SK-N-DZ (cell line): Measurements from ENCODE around the gene SCAMP3. TPM values are rescaled to one million over a fixed set of nuclear protein-coding genes. Genes with fewer than 3 reads are reported as not detected.
"Not testable (repeated sequence)": the region's sequence is repeated elsewhere in the genome, so short reads cannot be mapped to it uniquely, and the experiment has no call there.

ENCODE experiments used
- DNase-seq: peaks from one replicate; pipeline ENCODE4 v3.0.0-alpha.2; 2015; ENCODE audit warnings: low spot score
- polyA plus RNA-seq, 2 experiments: library from polyadenylated mRNA; depleted of rRNA; stranded (reverse); fragments of >200 nt; gene quantifications; 2 replicates each; pipeline ENCODE4 v1.2.3, GENCODE V29; 2014

Gene SCAMP3
- 52.0 and 61.2 TPM in 2 replicates for polyA plus RNA-seq (2014; cell fraction: cytosol; rRNA removed)
- 41.1 and 81.4 TPM in 2 replicates for polyA plus RNA-seq (2014; cell fraction: nucleus; rRNA removed)

DNA sequence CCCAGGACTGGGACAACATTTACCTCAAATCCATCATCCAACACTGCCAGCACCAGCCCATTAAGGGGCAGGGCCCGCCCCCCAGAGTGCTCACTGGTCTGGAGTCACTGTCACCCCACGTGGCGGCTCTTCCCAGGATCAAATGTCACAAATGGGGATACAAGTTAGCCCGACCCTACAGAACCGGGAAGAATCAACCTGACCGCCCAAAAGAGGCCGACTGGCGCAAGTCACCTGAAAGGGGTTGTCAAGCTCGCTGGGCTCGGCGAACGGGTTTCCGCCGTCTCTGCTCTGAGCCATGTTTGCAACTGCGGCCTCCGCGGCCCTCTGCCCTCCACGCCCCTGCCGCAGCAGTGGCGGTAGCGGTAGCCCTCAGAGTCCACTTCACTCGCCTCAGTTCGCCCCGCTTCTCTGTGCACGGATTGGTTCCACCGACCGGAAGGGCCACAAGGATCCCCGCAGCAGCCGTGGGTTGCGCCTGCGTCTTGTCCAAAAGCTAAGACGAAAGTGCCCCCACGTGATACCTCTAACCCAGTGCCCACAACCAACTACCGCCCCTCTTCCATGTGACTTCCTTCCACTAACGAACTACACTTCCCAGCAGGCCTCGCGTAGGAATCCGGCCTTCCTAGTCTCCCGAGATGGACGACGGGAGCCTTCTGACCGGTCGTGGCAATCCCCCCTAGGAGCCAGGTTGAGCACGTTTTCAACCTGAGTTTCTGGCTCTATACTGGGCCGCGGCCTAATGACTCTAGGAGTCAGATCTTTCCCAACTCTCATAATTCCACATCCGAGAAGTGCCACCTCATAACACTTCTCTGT, at the start of gene SCAMP3:
Gene SCAMP3, minus strand, starts transcription at position 509 of the 822 bp plus-strand sequence. Its CDS starts 209 bp downstream, at position 300.
- DNase-seq: peak; percentile 100

DNA sequence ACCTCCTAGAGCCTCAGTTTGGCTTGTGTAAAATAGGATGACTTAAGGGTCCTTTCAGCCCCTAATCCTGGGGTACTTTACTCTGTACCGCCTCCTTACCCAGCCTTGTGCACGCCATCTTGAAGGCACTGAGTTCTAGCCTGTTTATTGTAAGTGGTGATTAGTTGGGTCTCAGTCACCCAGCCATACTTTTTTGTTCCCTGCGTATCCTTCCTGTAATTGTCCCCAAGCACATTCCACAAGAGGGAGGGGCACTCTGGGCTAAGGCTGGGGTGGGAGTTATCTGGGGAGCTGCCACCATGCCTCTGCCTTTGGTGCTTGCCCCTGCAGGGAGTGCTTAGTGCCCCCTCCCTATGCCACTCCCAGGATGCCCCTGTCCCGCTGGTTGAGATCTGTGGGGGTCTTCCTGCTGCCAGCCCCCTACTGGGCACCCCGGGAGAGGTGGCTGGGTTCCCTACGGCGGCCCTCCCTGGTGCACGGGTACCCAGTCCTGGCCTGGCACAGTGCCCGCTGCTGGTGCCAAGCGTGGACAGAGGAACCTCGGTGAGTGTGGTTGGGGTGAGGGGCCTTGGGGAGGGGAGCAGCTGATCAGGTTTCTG, 47.4 kb upstream of the SCAMP3 start:
- DNase-seq: no peak

DNA sequence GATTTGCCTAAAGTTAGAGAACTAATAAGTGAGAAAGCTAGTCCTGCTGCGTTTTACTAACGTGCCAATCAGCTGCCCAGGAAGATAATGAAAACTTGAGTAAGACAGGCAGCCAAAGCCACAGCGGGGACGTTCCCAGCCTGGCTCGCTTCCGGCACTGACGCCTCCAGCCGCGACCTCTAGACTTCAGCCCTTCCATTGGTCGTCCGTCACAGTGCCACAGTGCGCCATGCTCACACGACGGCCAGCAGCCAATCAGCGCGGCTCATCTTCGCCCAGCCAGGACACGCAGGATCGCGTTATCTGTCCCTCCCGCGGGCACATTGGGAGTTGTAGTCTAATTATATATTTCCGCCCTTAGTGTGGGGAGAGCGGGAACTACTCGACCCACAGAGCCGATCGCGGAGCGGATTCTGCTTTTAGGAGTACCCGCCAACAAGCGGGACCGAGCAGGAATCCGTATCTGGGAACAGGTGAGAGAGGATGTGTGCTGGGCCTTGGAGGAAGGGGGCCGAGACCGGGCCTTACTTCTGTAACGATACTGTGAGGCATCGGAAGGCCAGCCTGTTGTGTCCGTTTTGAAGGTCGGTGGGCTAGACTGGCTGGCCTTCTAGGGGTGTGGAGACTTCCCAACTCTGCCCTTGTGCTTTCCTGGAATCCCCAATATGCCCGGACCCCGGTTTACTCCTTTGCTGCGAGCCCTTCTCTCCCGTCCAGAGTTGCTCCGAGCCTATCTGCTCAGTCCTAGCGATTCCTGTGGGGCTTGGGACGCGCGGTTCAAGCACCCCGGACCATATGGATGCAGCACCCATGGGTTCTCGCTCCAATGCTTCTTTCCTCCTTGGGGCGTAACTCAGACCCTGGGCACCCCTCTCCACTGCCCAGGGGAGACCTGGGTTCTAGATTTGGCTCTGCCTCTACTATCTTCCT, 46.6 kb upstream of the SCAMP3 start, which contains the start of gene FDPS:
Gene FDPS, plus strand, starts transcription at position 374 of the 930 bp plus-strand sequence. CDS start 924 bp downstream, outside the sequence.
- DNase-seq: peak; percentile 100

DNA sequence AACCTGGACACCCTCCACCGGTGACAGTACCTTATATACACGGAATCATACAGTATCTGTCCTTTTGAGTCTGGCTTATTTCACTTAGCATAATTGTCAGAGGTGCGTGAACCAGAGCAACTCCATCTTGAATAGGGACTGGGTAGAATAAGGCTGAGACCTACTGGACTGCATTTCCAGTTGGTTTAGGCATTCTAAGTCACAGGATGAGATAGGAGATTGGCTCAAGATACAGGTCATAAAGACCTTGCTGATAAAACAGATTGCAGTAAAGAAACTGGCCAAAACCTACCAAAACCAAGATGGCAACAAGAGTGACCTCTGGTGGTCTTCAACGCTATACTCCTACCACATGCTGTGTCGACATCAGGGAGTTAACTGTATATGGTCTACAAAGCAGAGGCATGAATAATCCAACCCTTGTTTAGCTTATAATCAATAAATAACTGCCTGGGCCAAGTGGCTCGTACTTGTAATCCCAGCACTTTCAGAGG, 45.1 kb upstream of the SCAMP3 start:
- DNase-seq: peak; percentile 81

DNA sequence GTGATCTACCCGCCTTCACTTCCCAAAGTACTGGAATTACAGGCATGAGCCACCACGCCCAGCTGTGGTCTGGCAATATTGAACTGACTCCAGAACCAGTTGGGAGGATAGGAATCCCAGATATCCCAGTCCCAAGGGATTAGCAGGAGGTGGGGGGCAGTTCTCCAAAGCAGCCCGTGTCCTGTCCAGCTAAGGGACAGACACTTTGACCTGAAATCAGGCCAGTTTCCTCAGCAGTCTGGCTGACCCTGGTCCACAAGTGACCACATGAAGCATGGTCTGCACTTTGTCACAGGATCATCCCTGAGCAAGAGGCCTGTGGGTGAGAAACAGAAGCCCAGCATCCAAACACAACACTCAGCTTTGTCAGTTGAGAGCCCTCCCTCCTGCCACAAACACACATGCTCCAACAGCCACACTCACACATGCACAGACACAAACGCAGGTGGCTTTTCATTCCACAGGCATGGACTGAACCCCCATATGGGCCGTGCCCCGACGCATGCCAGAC, 43.8 kb upstream of the SCAMP3 start:
- no peak for DNase-seq

DNA sequence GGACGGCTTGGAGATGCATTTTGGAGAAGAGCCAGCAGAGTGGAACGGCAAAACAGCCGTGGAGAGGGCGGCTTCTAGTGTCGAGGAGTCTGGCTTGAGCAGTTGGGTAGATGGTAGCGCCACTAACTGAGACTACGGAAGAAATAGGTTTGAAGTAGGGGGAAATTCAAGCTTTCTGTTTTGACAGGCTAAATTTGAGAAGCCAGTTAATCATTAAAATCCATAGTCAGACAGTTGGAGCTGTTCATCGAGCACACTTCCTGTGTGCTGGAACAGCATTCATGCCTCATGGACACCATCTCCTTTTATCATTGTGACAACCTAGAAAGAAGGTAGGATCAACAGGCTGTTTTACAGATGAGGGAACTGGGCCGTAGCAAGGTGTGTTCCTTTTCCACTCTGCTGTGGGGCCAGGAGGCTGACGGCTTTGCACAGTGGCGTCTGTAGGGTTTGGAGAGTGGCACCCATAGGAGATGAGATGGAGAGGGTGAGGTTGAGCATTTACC, 42.5 kb upstream of the SCAMP3 start:
- no peak for DNase-seq

DNA sequence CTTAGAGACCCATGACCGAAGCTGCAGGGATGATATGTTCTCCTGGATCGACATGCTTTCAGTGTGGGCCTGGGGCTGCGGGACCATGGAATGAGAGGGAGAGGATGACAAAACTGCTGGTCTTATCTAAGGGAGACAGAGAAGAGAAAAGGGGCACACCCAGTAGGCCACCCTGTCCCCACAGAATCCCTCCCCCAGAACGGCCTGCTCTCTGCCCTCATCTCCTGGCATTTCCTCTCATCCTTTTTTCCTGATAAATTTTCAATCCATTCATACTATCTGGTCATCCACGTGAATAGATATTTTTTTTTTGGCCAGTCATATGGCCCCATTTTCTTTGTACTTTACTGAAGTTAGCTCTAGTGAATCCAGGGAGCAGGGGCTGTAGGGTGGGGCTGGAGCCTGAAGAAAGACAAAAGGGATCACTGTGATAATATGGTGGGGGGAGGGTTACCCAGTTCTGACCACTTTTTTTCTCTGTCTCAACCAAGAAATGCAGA, 39.2 kb upstream of the SCAMP3 start, which contains the start of gene PKLR:
Gene PKLR, minus strand, starts transcription at position 97 of the 500 bp plus-strand sequence. Its CDS starts 43 bp downstream, at position 54.
- no peak for DNase-seq

DNA sequence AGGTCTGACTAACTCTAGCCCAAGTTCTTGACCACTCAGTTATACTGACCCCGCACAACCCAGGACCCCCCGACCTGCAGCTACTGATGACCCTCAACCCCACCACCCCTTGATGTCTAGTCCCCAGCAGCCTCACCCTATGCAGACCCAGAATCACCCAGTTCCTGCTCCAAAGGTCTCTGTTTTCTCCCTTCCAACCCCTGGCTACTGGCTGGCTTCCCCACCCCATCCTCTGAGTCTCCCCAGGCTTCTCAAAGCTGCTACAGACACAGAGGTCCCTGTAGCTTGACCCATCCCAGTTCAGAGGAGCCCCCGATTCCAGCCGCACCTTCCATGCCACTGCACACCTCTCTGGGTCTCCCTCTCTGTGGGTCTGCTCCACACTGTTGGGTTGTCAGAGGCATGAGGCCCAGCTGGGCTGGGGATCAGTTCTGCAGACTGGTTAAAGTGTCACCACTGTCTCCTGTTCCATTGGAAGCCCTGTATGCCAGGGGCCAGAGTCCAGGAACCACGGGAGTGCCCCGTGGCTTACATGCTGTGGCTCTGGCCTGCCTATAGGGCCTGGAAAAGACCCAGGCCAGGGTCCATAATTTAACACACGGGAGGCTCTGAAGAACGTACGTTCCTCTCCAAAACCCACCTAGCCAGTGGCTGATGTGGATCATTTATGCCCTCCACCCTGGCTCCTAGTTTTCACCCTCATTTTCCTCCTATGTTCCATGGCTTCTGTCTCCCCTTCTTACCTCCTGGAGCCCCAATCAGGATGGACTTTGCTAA, 38.6 kb upstream of the SCAMP3 start:
- no peak for DNase-seq

DNA sequence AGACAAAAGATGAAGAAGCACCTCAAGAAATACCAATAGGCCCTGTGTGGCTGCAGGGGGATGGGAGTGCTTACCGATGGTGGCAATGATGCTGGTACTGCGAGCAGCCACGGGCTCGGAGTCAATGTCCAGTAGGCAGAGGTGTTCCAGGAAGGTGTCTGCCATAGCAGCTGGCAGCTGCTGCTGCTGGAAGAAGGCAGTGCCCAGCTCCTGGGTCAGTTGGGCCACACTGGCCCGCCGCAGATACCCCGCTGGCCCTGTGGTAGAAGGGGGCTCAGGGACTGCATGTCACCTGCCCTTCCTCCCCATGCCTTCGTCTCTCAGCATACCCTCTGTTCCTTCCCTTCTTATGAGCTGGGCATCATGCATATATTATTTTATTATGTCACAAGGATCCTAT, 37.9 kb upstream of the SCAMP3 start:
- no peak for DNase-seq

DNA sequence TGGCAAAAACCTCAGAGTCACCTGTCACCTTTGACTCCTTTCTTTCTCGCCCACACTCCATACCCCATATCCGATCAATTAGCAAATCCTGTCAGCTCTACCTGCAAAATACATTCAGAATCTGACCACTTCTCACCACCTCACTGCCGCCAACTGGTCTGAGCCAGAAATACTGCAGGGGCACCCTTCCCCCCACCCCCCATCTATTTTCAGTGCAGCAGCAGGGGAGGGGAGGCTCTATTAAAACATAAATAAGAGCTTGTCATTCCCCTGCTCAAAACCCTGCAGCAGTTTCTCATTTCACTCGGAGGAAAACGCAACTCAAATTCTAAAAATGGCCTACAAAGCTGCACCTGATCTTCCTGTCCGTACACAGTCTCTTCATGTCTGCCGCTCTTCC, 35.2 kb upstream of the SCAMP3 start:
- DNase-seq: no peak

DNA sequence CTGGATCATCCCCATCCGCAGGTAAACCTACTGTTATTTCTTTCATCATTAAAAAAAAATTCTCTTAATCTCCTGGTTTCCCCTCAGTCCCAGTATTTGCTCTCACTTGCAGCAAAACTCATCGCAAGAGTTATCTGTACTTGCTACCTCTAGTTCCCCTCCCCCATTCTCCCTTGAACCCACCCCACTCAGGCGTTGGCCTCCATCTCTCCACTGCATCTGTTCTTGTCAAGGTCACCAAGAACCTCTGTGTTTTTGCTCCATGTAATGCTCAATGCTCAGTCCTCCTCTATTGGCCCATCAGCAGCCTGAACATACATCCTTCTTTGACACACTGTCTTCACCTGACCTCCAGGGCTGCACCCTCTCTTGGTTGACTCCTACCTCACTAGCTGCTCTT, 34.5 kb upstream of the SCAMP3 start:
- DNase-seq: no peak

DNA sequence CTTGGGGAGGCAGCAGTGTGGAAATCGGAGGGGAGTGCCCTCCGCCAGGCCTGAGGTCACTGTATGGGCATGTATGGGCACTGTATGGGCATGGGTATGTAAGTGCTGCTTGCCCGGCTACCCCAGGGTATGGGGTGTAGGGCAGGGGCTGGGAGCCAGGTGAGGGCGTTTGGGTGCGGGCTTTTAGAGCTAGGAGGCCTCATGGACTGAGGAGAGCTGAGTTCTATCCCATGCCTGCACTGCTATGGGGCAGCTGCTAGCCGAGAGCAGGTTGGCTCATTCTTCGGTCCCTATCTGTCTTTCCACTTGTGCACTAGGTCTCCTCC, 33.7 kb upstream of the SCAMP3 start:
- DNase-seq: no peak

DNA sequence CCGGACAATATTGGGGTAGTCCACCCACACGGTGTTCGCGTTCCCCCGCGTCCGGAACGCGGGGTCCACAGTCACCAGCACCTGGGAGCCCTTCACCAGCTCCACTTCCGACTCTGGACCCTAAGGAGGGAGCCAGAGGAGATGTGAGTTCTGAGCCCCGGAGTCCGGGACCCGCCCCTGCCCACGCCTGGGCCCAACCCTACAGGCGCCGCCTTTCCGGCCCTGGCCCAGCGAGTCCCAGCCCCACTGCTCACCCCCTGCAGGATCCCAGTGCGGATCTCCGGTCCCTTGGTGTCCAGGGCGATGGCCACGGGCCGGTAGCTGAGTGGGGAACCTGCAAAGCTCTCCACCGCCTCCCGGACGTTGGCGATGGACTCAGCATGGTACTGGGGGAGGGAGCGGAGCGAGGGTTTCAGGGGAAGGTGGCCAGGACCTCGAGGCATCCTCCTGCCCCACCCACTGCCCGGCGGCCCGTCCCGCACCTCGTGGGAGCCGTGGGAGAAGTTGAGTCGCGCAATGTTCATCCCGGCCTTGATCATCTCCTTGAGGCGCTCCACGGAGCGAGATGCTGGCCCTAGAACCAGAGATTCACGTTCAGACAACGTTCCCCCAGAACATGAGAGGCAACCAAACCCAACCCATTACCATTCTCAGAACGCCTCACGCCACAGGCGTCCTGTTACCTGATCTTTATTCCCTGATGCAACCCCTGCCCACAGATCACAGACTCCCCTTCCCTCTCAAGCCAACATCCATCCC, 33.2 kb upstream of the SCAMP3 start:
- no peak for DNase-seq

DNA sequence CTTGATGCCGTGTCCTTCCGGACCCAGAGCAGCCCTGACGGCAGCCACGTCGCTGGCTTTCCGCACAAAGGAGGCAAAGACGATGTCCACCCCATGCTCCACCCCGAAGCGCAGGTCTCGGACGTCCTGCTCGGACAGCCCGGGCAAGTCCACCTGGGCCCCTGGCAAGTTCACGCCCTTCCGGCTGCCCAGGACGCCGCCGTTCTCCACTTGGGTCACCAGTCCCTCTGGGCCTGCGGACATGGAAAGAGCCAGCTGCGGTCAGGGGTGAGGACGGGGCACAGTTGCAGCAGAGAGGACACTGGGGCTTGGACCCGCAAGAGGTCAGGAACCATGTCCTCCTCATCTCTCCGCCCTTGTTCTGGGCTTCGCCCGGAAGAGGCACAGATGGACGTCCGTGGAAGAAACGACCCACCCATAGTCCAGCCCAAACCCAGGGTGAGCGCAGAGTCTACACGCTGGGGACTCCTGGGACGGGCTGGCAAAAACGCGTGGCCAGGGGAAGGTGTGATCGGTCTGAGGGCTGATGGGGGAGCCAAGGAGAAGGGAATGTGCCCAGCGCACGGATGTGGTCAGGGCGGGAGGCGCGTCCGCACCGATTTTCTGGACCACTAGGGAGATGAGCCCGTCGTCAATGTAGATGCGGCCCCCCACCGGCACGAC, 32.5 kb upstream of the SCAMP3 start:
- DNase-seq: no peak

DNA sequence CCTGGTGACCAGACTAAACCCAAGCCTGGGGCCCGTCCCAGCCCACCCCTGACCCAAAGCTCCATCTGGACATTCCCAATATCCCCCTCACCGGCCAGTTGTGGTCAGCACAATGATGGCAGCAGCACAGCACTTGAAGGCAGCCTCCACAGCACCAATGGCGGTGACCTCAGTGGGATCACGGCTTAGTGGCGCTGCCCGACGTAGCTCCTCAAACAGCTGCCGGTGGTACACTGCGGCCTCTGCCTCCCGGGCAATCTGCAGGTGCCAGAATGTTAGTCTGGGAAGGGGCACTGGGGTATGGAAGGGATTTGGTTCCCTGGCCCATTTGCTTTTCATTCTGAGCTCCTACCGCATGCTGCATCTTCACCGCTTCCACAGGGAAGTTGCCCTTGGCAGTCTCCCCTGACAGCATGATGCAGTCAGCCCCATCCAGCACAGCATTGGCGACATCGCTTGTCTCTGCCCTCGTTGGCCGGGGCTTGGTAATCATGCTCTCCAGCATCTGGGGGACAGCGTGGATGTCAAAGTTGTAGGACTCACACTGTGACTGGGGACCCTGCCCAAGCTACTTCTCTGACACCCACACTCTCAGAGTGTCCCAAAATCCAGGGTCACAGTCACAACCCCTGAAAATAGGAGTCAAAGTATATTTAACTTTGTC, 31.1 kb upstream of the SCAMP3 start:
- DNase-seq: no peak

DNA sequence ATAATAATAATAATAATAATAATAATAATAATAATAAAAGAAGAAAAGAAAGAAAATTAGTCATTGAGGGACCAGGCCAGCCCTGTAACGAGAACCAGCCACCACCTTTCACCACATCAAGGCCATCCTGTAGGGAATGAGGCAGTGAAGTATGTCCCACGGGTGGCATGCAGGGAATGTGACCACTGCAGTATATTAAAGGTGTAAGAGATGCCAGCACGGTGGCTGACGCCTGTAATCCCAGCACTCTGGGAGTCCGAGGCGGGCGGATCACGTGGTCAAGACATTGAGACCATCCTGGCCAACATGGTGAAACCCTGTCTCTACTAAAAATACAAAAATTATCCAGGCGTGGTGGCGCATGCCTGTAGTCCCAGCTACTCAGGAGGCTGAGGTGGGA, 28.8 kb upstream of the SCAMP3 start:
- DNase-seq: not testable (repeated sequence)

DNA sequence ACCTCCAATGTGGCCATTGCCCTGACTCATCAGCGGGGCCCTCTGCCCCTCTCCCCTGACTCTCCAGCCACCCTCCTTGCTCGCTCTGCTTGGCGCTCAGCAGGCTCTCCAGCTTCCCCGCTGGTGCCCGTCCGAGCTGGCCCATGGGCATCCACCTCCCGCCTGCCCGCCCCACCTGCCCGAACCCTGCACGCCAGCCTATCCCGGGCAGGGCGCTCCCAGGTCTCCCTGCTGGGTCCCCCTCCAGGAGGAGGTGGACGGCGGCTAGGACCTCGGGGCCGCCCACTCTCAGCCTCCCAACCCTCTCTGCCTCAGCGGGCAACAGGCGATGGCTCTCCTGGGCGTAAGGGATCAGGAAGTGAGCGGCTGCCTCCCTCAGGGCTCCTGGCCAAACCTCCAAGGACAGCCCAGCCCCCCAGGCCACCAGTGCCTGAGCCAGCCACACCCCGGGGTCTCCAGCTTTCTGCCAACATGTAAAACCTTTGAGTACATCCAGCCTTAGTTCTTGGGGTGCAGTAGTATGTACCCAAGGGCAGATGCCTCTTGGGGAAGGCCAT, 25.9 kb upstream of the SCAMP3 start:
- no peak for DNase-seq

DNA sequence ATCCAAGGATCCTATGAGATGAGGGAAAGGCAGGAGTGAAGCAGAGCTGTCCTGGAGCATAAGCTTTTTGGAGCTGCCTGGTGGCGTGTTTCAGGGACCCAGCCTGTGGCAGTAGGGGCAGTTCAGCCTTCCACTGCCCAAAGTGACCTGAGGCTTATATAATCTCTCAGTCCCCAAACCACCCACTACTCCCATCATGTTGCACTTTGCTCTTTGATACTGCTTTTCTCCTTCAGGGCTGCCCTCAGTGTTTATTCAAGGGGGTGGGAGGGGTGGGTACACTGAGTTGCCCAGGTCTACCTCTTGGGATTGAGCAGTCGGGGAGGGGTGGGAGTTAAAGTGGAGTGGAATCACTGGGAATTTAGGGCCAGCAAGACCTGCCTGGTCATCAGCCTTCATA, 24.4 kb upstream of the SCAMP3 start:
- DNase-seq: no peak
